K562 (cell line): Measurements from ENCODE around the gene FJX1. TPM values are rescaled to one million over a fixed set of nuclear protein-coding genes. Genes with fewer than 3 reads are reported as not detected.

ENCODE experiments used
- ATAC-seq: fragments of 200-7000 bp; cut with Tn5 transposase; 3 replicates; pipeline ENCODE4 v1.9.1; 2020; ENCODE audit warnings: moderate library complexity
- BruUV-seq: library from RNA; stranded (reverse); fragments of 400-500 nt; replicated peaks from 2 replicates; lab custom pipeline; 2021; lab: Mats Ljungman, UMichigan
- CTCF ChIA-PET: fragments of 300-600 bp; formaldehyde crosslinking; extraction: SDS; loops from one replicate; lab custom pipeline; 2021; ENCODE audit warnings: low intra/inter-chr PET ratio; lab: Yijun Ruan, JAX
- POLR2A ChIA-PET: fragments of 300-600, 350-650 bp; sonication (Branson Sonifier 250); formaldehyde crosslinking; extraction: SDS; loops from one replicate; lab custom pipeline; 2021; ENCODE audit warnings: antibody characterized with exemption, inconsistent platforms; lab: Yijun Ruan, JAX
- DNase-seq, 4 experiments: peaks; one replicate each; pipeline versions ENCODE4 v3.0.0 to v3.0.0-alpha.2; 2011 to 2018; ENCODE audit warnings: low spot score in 3 of 4, mixed read lengths in 3 of 4; ENCODE audit errors: extremely low read depth in 1 of 4
- FAIRE-seq: peaks from 2 replicates; lab custom pipeline; 2011; peaks lifted over from hg19 to GRCh38; lab: Jason Lieb, UNC
- H2AFZ ChIP-seq: 2 replicates; pipeline ENCODE4 v1.6.0; 2011; ENCODE audit warnings: low read depth, low read length, control low read depth, inconsistent platforms
- H3K27ac ChIP-seq: fragments of 200-600 bp; 3 replicates; pipeline ENCODE4 v1.8.0; 2011; ENCODE audit warnings: low read depth, mild to moderate bottlenecking, control low read depth, inconsistent platforms, low read length, moderate library complexity, mixed read lengths; ENCODE audit errors: extremely low read depth
- H3K27me3 ChIP-seq, 2 experiments: fragments of 300-600 bp in 1 of 2; 2 replicates in 1 of 2; 3 replicates in 1 of 2; pipeline versions ENCODE4 v1.6.0 to v1.8.0; 2011; ENCODE audit warnings: inconsistent platforms in 2 of 2, low read length in 2 of 2, mild to moderate bottlenecking in 1 of 2, mixed read lengths in 1 of 2, moderate library complexity in 1 of 2; ENCODE audit not compliant: control insufficient read depth in 2 of 2, insufficient read depth in 2 of 2
- H3K36me3 ChIP-seq: fragments of 300-600 bp; 3 replicates; pipeline ENCODE4 v1.8.0; 2011; ENCODE audit warnings: mild to moderate bottlenecking, low read length, inconsistent platforms; ENCODE audit not compliant: control insufficient read depth, insufficient read depth
- H3K4me1 ChIP-seq, 2 experiments: fragments of 200-600 bp in 1 of 2; replicated peaks in 1 of 2; 2 replicates in 1 of 2; 3 replicates in 1 of 2; pipeline versions ENCODE4 v1.5.1 to v1.8.0; 2011; ENCODE audit warnings: inconsistent platforms in 2 of 2, low read length in 2 of 2, mild to moderate bottlenecking in 1 of 2, mixed read lengths in 1 of 2, moderate library complexity in 1 of 2; ENCODE audit not compliant: control insufficient read depth in 2 of 2, insufficient read depth in 2 of 2
- H3K4me2 ChIP-seq: 2 replicates; pipeline ENCODE4 v1.6.1; 2011; ENCODE audit warnings: low read length, control low read depth, inconsistent platforms, mixed read lengths; ENCODE audit not compliant: insufficient read depth
- H3K4me3 ChIP-seq: fragments of 200-600 bp; sonication (generic), shearing (Covaris generic); 2 replicates; pipeline ENCODE4 v1.5.1; 2016; ENCODE audit warnings: control low read depth, inconsistent platforms
- H3K79me2 ChIP-seq: fragments of 200-600 bp; 3 replicates; pipeline ENCODE4 v1.8.0; 2011; ENCODE audit warnings: low read length, inconsistent platforms; ENCODE audit not compliant: control insufficient read depth, insufficient read depth
- H3K9ac ChIP-seq, 2 experiments: 2 replicates each; pipeline versions ENCODE4 v1.6.0 to v1.6.1; 2011; ENCODE audit warnings: low read depth in 2 of 2, low read length in 2 of 2, control low read depth in 1 of 2, inconsistent platforms in 1 of 2, mild to moderate bottlenecking in 1 of 2, mixed read lengths in 1 of 2; ENCODE audit not compliant: insufficient read depth in 1 of 2
- H3K9me1 ChIP-seq: one replicate; pipeline ENCODE4 v1.6.0; 2011; ENCODE audit warnings: inconsistent platforms, mild to moderate bottlenecking, low read length, moderate library complexity; ENCODE audit not compliant: control insufficient read depth, insufficient read depth
- H3K9me3 ChIP-seq: replicated peaks from 2 replicates; pipeline ENCODE4 v1.5.1; 2011; ENCODE audit warnings: low read depth, low read length, inconsistent platforms; ENCODE audit not compliant: control insufficient read depth, insufficient read depth
- H4K20me1 ChIP-seq: replicated peaks from 2 replicates; pipeline ENCODE4 v1.6.1; 2011; ENCODE audit warnings: low read length, inconsistent platforms, mixed read lengths; ENCODE audit not compliant: control insufficient read depth, insufficient read depth
- ETV6 ChIP-seq, 3 experiments: fragments of 150-350 bp in 1 of 3; sonication (generic) in 1 of 3; formaldehyde crosslinking in 1 of 3; IDR thresholded peaks; 2 replicates each; pipeline versions ENCODE4 v1.6.1 to v1.8.0; 2014 to 2022; ENCODE audit warnings: borderline replicate concordance in 2 of 3, low read depth in 2 of 3, antibody characterized with exemption in 1 of 3, low read length in 1 of 3, mild to moderate bottlenecking in 1 of 3, missing genetic modification reagents in 1 of 3
- MEF2A ChIP-seq: IDR thresholded peaks from 2 replicates; pipeline ENCODE4 v1.6.1; 2011; ENCODE audit warnings: low read depth, mild to moderate bottlenecking, low read length, moderate library complexity; ENCODE audit not compliant: control insufficient read depth
- NCOR1 ChIP-seq: fragments of 450-650 bp; IDR thresholded peaks from 2 replicates; pipeline ENCODE4 v1.6.1; 2016; ENCODE audit warnings: mild to moderate bottlenecking, moderate library complexity
- POLR3A ChIP-seq: IDR thresholded peaks from 2 replicates; pipeline ENCODE4 v1.6.1; 2011; ENCODE audit warnings: borderline replicate concordance, mild to moderate bottlenecking, moderate library complexity; ENCODE audit not compliant: insufficient read length, insufficient read depth; ENCODE audit errors: extremely low read depth
- PPARD ChIP-seq: fragments of 250-450 bp; sonication (Bioruptor Pico); IDR thresholded peaks from 2 replicates; pipeline ENCODE4 v1.8.0; 2022; ENCODE audit warnings: inconsistent platforms, mild to moderate bottlenecking, moderate library complexity
- SIX5 ChIP-seq, 2 experiments: IDR thresholded peaks; 2 replicates each; pipeline ENCODE4 v1.6.1; 2011; ENCODE audit warnings: low read length in 2 of 2, borderline replicate concordance in 1 of 2, low read depth in 1 of 2, mild to moderate bottlenecking in 1 of 2, moderate library complexity in 1 of 2; ENCODE audit not compliant: insufficient read depth in 1 of 2
- SMARCA5 ChIP-seq: fragments of 450-650 bp; IDR thresholded peaks from 2 replicates; pipeline ENCODE4 v1.6.1; 2016
- TCF7 ChIP-seq: sonication (generic); IDR thresholded peaks from 2 replicates; pipeline ENCODE4 v1.6.1; 2016; ENCODE audit warnings: antibody characterized with exemption, borderline replicate concordance
- ZNF143 ChIP-seq: sonication (generic); formaldehyde crosslinking; IDR thresholded peaks from 2 replicates; pipeline ENCODE4 v1.9.0; 2022; ENCODE audit warnings: mild to moderate bottlenecking, missing genetic modification reagents
- ZNF57 ChIP-seq: fragments of 450-650 bp; formaldehyde crosslinking; IDR thresholded peaks from 2 replicates; pipeline ENCODE4 v1.4.0; 2020; ENCODE audit warnings: mild to moderate bottlenecking, moderate library complexity
- ZNF766 ChIP-seq: fragments of 200-800 bp; sonication (Bioruptor generic); conservative IDR thresholded peaks from 2 replicates; pipeline ENCODE4 v1.6.1; 2016; ENCODE audit warnings: missing genetic modification characterization, missing compliant biosample characterization
- WGBS: fragments of 100-300 bp; shearing (Covaris generic); methylation state at CpG from one replicate; pipeline ENCODE4 v1.1.6; 2016; ENCODE audit warnings: low coverage, mixed read lengths; ENCODE audit not compliant: insufficient coverage; ENCODE audit errors: missing lambda C conversion rate; 5-methylcytosine and 5-hydroxymethylcytosine counted together
- in situ Hi-C: fragments of 300-500 bp; cut with MboI; formaldehyde crosslinking; loops from 4 replicates; pipeline ENCODE4 v1.15.0; 2018; ENCODE audit warnings: inconsistent platforms, mixed read lengths
- intact Hi-C: fragments of 100-400 bp; cut with micrococcal nuclease; formaldehyde crosslinking; loops from 2 replicates; pipeline ENCODE4 v1.14.2; 2022
- polyA plus RNA-seq, 8 experiments: library from polyadenylated mRNA; depleted of rRNA in 4 of 8; stranded (reverse) in 5 of 8; unstranded in 3 of 8; fragments of >200 nt; fragmentation: Nextera tagmentation in 2 of 8; fragmentation: Illumina TruSeq in 1 of 8; extraction: Ambion mirVana in 2 of 8; extraction: Trizol in 1 of 8; gene quantifications; 2 replicates each; pipeline versions ENCODE4 v1.2.1 to v1.2.3, GENCODE V29; 2011 to 2014; ENCODE audit warnings: inconsistent platforms in 1 of 8, missing spikeins in 1 of 8
- total RNA-seq, 7 experiments: library from RNA; depleted of rRNA in 6 of 7; stranded (reverse); fragments of >200 nt in 6 of 7; fragmentation: Illumina TruSeq in 2 of 7; extraction: Trizol in 2 of 7; gene quantifications; 2 replicates each; pipeline versions ENCODE4 v1.2.1 to v1.2.3, GENCODE V29; 2011 to 2021; ENCODE audit warnings: low replicate concordance in 1 of 7
- TF ChIP-seq, protein P1 (sequence below): fragments of 150-350 bp; IDR thresholded peaks from 2 replicates; pipeline ENCODE4 v1.6.1; 2014; ENCODE audit warnings: low read depth, mild to moderate bottlenecking, low read length, borderline replicate concordance
- TF ChIP-seq, protein P2 (sequence below): fragments of 250-450 bp; sonication (Bioruptor Pico); IDR thresholded peaks from 2 replicates; pipeline ENCODE4 v1.5.0; 2020; ENCODE audit warnings: mild to moderate bottlenecking, borderline replicate concordance

FJX1 gene
- total and polyA plus RNA-seq, 9 of the 15 experiments (the other 6 are each of a cell fraction or from before 2014, with no cell fraction given): 0.10 to 2.7 (median 0.72) TPM

DNA sequence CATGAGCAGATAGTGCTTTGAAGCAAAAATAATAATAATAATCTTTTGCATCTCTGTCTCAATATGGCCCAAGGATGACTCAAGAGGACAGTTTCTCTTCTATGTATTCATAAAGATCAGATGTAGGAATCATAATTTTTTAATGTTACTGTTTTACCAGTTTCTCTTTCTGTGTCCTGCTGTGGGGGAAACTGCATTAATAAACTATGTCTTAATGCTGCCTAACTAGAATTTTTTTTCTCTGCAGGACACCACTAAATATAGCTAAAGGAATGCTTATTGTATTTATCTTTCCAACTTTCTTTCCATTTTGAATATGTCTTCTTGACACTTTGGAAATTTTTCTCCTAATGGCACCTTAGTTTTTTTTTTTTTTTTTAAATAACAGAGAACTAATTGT is 6.5 kb downstream of the FJX1 start (continued):
- no peak for TF ChIP-seq PPARD (CRISPR knock-in tag)
- TF ChIP-seq NCOR1: no peak
- TF ChIP-seq, all 486 proteins: peak for 0

DNA sequence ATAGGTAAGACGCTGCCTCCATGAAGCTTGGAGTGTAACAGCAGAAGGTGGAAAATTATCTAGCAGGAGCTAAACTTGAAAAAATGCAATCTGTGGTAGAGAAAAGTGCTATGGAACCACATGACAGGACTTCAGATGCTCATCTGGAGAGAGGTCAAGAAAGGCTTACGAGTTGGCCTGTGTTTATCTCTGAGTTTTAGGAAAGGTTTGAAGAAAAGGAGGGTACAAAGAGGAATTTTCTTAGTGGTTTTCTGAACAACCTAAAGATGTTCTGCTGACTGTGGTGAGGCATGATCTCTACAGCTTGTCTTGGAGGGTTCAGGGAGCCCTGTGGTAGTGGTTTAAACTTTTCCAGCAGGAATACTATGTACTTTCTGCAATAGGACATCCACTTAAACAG is 8.2 kb downstream of the FJX1 start:
- H3K9me3 ChIP-seq: no peaks in the 10 kb centered on the region
- BruUV-seq: no TSS peak
- CTCF ChIA-PET: no interaction called here
- H3K79me2 ChIP-seq: no peaks in the 10 kb centered on the region
- no peaks in the 10 kb centered on the region for H3K4me1 ChIP-seq
- 3% methylated on average over 2 of the region's 2 CpGs for WGBS
- intact Hi-C loops (no loop called here), in situ Hi-C loops (no loop called here)
- no peak for DNase-seq
- no peak overlapping the region for H2AFZ ChIP-seq
- no peak for ATAC-seq
- H3K27me3 ChIP-seq: peaks cover 17 to 20% of the 10 kb centered on the region in 2 experiments; a peak in 4 of 5 replicates
- TF ChIP-seq ZNF766: no peak
- TF ChIP-seq ZNF57: no peak
- TF ChIP-seq SMARCA5: no peak
- TF ChIP-seq, protein P1, sequence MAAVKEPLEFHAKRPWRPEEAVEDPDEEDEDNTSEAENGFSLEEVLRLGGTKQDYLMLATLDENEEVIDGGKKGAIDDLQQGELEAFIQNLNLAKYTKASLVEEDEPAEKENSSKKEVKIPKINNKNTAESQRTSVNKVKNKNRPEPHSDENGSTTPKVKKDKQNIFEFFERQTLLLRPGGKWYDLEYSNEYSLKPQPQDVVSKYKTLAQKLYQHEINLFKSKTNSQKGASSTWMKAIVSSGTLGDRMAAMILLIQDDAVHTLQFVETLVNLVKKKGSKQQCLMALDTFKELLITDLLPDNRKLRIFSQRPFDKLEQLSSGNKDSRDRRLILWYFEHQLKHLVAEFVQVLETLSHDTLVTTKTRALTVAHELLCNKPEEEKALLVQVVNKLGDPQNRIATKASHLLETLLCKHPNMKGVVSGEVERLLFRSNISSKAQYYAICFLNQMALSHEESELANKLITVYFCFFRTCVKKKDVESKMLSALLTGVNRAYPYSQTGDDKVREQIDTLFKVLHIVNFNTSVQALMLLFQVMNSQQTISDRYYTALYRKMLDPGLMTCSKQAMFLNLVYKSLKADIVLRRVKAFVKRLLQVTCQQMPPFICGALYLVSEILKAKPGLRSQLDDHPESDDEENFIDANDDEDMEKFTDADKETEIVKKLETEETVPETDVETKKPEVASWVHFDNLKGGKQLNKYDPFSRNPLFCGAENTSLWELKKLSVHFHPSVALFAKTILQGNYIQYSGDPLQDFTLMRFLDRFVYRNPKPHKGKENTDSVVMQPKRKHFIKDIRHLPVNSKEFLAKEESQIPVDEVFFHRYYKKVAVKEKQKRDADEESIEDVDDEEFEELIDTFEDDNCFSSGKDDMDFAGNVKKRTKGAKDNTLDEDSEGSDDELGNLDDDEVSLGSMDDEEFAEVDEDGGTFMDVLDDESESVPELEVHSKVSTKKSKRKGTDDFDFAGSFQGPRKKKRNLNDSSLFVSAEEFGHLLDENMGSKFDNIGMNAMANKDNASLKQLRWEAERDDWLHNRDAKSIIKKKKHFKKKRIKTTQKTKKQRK: no peak
- no peak for TF ChIP-seq TCF7
- no peak for TF ChIP-seq SIX5 (IDR thresholded peaks at IDR 0.05; ENCODE audit: borderline replicate concordance in 1 of 2, insufficient read depth in 1 of 2, low read depth in 1 of 2, low read length in 2 of 2)
- TF ChIP-seq ZNF143 (CRISPR knock-in tag): no peak
- no peak for TF ChIP-seq POLR3A
- no peak for TF ChIP-seq ETV6 (IDR thresholded peaks at IDR 0.05; ENCODE audit: borderline replicate concordance in 1 of 2, low read depth in 2 of 2, low read length in 1 of 2)
- no peak for TF ChIP-seq ETV6 (CRISPR knock-in tag; IDR thresholded peaks at IDR 0.05; ENCODE audit: borderline replicate concordance)
- TF ChIP-seq MEF2A: no peak
- TF ChIP-seq, protein P2, sequence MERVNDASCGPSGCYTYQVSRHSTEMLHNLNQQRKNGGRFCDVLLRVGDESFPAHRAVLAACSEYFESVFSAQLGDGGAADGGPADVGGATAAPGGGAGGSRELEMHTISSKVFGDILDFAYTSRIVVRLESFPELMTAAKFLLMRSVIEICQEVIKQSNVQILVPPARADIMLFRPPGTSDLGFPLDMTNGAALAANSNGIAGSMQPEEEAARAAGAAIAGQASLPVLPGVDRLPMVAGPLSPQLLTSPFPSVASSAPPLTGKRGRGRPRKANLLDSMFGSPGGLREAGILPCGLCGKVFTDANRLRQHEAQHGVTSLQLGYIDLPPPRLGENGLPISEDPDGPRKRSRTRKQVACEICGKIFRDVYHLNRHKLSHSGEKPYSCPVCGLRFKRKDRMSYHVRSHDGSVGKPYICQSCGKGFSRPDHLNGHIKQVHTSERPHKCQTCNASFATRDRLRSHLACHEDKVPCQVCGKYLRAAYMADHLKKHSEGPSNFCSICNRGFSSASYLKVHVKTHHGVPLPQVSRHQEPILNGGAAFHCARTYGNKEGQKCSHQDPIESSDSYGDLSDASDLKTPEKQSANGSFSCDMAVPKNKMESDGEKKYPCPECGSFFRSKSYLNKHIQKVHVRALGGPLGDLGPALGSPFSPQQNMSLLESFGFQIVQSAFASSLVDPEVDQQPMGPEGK: no peak
- H3K36me3 ChIP-seq: no peaks in the 10 kb centered on the region
- H3K27ac ChIP-seq: no peak overlapping the region
- H3K9me1 ChIP-seq: no peaks in the 10 kb centered on the region
- FAIRE-seq: no peak
- H3K4me2 ChIP-seq: no peak overlapping the region
- POLR2A ChIA-PET: no interaction called here
- no peaks in the 10 kb centered on the region for H4K20me1 ChIP-seq
- H3K9ac ChIP-seq: no peak overlapping the region
- H3K4me3 ChIP-seq: no peak overlapping the region
